Loucy (cell line): ENCODE measurements around the gene DMAP1.

Experiments
- CTCF ChIP-seq: fragments of 200-600 bp; sonication (generic); conservative IDR thresholded peaks from 2 replicates; pipeline ENCODE4 v1.5.1; 2014; ENCODE audit warnings: mild to moderate bottlenecking, antibody characterized with exemption, low read length
- EZH2phosphoT487 ChIP-seq: fragments of 200-600 bp; IDR thresholded peaks from 2 replicates; pipeline ENCODE4 v1.6.1; 2018; ENCODE audit warnings: antibody characterized with exemption, mild to moderate bottlenecking, moderate library complexity, borderline replicate concordance

- TF ChIP-seq CTCF (peak; percentile 74), EZH2phosphoT487 (no peak)
Measured at GRCh38 chr1:44237721-44238457, 24.6 kb downstream of the DMAP1 start.
